ENCODE measurements around the gene NUP85.

NUP85 gene

DNA sequence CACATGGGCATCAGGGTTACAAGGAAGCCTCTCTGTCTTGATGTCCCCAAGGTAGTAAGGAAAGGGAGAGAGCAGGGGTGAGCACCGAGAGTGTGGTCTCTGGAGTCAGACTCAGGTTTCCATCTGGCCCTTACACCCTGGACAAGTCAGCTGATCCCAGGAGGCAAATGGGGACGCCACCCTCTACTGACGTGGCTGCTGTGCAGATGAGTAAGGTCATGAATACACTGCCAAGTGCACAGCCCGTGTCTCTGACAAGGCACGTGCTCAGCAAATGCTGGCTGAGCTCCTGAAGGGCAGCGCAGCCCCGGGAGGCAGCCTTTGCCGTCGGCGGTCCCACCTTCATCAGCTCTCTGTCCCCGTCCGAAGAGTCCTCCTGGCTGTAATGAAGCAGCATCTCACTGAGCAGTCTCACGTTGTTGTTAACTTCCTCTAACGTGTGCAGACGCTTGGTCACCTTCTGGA is 36.5 kb downstream of the NUP85 start:
- no peak for ATAC-seq
- TF ChIP-seq ARNTL (CRISPR knock-in tag; IDR thresholded peaks at IDR 0.05; ENCODE audit: borderline replicate concordance, low read depth), result no peak
- no peak for TF ChIP-seq ZNF70 (CRISPR knock-in tag; IDR thresholded peaks at IDR 0.05)
- TF ChIP-seq CSDC2 (CRISPR knock-in tag; IDR thresholded peaks at IDR 0.05), result no peak

DNA sequence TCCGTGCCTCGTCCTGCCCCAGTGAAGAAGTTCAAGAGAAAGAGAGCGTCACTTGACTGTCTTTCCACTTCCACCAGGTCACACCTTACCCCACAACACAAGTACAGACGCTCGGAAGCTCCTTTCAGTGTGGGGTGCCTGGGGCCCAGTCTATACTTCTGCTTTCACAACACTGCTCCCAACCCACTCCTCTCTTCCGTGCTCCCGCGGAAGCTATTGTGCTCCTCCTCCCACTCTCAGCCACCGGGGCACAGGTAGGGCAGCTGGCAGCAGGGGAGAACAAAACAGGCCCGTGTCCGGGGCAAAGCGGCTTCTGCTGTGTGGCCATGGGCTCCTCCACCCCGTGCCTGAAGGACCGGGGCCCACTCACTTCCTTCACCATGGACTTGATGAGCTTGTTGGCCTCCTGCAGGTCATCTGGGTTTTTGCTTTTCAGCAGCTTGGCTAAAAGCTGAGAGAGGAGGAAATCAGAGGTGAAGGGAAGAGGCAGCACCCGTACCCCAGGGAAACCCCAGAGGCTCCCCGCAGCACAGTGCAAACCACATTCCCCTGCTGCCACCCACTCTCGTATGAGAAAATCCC is 37.1 kb downstream of the NUP85 start:
- ATAC-seq, result no peak
- TF ChIP-seq ZFP3 (CRISPR knock-in tag; IDR thresholded peaks at IDR 0.05) (no peak), ZNF565 (CRISPR knock-in tag; conservative IDR thresholded peaks at IDR 0.05; ENCODE audit: low read depth) (no peak), ESRRG (CRISPR knock-in tag; IDR thresholded peaks at IDR 0.05) (no peak), ZNF8 (CRISPR knock-in tag; IDR thresholded peaks at IDR 0.05) (no peak), RARB (CRISPR knock-in tag; IDR thresholded peaks at IDR 0.05) (no peak), ARNTL (CRISPR knock-in tag; IDR thresholded peaks at IDR 0.05; ENCODE audit: borderline replicate concordance, low read depth) (no peak), ISL1 (CRISPR knock-in tag; IDR thresholded peaks at IDR 0.05) (no peak), PPARA (CRISPR knock-in tag; IDR thresholded peaks at IDR 0.05; ENCODE audit: borderline replicate concordance) (no peak), TCF4 (CRISPR knock-in tag; IDR thresholded peaks at IDR 0.05; ENCODE audit: borderline replicate concordance) (no peak), ZFP30 (CRISPR knock-in tag; IDR thresholded peaks at IDR 0.05) (no peak), BACH2 (CRISPR knock-in tag; IDR thresholded peaks at IDR 0.05; ENCODE audit: borderline replicate concordance) (no peak), SNAI2 (CRISPR knock-in tag; IDR thresholded peaks at IDR 0.05) (no peak), ZNF70 (CRISPR knock-in tag; IDR thresholded peaks at IDR 0.05) (no peak)
- TF ChIP-seq, protein P1, sequence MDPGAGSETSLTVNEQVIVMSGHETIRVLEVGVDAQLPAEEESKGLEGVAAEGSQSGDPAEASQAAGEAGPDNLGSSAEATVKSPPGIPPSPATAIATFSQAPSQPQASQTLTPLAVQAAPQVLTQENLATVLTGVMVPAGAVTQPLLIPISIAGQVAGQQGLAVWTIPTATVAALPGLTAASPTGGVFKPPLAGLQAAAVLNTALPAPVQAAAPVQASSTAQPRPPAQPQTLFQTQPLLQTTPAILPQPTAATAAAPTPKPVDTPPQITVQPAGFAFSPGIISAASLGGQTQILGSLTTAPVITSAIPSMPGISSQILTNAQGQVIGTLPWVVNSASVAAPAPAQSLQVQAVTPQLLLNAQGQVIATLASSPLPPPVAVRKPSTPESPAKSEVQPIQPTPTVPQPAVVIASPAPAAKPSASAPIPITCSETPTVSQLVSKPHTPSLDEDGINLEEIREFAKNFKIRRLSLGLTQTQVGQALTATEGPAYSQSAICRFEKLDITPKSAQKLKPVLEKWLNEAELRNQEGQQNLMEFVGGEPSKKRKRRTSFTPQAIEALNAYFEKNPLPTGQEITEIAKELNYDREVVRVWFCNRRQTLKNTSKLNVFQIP (CRISPR knock-in tag; IDR thresholded peaks at IDR 0.05; ENCODE audit: borderline replicate concordance, low read depth), result no peak
- TF ChIP-seq, protein P2, sequence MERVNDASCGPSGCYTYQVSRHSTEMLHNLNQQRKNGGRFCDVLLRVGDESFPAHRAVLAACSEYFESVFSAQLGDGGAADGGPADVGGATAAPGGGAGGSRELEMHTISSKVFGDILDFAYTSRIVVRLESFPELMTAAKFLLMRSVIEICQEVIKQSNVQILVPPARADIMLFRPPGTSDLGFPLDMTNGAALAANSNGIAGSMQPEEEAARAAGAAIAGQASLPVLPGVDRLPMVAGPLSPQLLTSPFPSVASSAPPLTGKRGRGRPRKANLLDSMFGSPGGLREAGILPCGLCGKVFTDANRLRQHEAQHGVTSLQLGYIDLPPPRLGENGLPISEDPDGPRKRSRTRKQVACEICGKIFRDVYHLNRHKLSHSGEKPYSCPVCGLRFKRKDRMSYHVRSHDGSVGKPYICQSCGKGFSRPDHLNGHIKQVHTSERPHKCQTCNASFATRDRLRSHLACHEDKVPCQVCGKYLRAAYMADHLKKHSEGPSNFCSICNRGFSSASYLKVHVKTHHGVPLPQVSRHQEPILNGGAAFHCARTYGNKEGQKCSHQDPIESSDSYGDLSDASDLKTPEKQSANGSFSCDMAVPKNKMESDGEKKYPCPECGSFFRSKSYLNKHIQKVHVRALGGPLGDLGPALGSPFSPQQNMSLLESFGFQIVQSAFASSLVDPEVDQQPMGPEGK (CRISPR knock-in tag; IDR thresholded peaks at IDR 0.05; ENCODE audit: borderline replicate concordance), result no peak
- TF ChIP-seq, protein P3, sequence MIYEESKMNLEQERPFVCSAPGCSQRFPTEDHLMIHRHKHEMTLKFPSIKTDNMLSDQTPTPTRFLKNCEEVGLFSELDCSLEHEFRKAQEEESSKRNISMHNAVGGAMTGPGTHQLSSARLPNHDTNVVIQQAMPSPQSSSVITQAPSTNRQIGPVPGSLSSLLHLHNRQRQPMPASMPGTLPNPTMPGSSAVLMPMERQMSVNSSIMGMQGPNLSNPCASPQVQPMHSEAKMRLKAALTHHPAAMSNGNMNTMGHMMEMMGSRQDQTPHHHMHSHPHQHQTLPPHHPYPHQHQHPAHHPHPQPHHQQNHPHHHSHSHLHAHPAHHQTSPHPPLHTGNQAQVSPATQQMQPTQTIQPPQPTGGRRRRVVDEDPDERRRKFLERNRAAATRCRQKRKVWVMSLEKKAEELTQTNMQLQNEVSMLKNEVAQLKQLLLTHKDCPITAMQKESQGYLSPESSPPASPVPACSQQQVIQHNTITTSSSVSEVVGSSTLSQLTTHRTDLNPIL (CRISPR knock-in tag; IDR thresholded peaks at IDR 0.05; ENCODE audit: low read depth), result no peak
- TF ChIP-seq, protein P4, sequence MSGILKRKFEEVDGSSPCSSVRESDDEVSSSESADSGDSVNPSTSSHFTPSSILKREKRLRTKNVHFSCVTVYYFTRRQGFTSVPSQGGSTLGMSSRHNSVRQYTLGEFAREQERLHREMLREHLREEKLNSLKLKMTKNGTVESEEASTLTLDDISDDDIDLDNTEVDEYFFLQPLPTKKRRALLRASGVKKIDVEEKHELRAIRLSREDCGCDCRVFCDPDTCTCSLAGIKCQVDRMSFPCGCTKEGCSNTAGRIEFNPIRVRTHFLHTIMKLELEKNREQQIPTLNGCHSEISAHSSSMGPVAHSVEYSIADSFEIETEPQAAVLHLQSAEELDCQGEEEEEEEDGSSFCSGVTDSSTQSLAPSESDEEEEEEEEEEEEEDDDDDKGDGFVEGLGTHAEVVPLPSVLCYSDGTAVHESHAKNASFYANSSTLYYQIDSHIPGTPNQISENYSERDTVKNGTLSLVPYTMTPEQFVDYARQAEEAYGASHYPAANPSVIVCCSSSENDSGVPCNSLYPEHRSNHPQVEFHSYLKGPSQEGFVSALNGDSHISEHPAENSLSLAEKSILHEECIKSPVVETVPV (CRISPR knock-in tag; IDR thresholded peaks at IDR 0.05), result no peak

DNA sequence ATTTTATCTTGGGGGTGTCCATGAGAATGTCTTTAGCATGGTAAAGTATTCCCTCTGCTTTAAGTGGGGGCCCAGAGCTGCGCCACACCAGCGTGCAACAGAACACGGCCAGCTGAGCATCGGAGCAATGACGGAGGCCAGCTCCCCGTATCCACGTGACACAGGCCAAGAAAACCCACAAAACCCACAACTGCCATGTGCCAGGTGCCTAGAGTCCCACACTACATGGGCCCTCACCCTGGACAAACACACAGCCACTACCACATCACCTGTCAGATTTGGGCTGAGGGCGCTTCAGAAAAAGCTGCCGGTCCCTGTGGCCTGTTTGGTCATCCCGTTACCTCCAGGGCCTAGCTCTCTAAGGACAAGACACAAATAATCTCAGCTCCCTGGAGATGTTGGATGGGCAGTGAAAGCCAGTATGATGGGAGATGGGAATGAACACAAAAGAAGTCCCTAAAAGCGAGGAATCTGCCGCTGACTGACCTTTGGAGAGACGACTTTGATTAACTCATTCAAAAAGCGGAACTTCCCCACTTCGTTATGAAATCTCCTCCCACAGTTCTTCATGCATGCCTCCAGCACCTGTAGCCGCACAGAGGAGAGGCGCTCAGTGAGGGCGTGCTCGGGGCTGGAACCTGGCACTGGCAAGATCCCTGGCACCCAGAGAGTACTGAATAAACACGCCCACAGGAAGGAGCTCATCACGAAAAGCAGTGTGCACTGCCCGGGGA is 38.8 kb downstream of the NUP85 start:
- ATAC-seq, result no peak
- no peak for TF ChIP-seq ZFP30 (CRISPR knock-in tag; IDR thresholded peaks at IDR 0.05)
- TF ChIP-seq GLIS3 (CRISPR knock-in tag; IDR thresholded peaks at IDR 0.05), result no peak
- TF ChIP-seq, protein P4 (CRISPR knock-in tag; IDR thresholded peaks at IDR 0.05), result no peak
- no peak for TF ChIP-seq ESRRG (CRISPR knock-in tag; IDR thresholded peaks at IDR 0.05)
- TF ChIP-seq TOX (CRISPR knock-in tag; IDR thresholded peaks at IDR 0.05; ENCODE audit: borderline replicate concordance), result no peak
- TF ChIP-seq ZC3H10 (CRISPR knock-in tag; IDR thresholded peaks at IDR 0.05), result no peak
- TF ChIP-seq OSR1 (CRISPR knock-in tag; IDR thresholded peaks at IDR 0.05), result no peak
- TF ChIP-seq PPARA (CRISPR knock-in tag; IDR thresholded peaks at IDR 0.05; ENCODE audit: borderline replicate concordance), result no peak
- no peak for TF ChIP-seq ZNF8 (CRISPR knock-in tag; IDR thresholded peaks at IDR 0.05)
- TF ChIP-seq, protein P5, sequence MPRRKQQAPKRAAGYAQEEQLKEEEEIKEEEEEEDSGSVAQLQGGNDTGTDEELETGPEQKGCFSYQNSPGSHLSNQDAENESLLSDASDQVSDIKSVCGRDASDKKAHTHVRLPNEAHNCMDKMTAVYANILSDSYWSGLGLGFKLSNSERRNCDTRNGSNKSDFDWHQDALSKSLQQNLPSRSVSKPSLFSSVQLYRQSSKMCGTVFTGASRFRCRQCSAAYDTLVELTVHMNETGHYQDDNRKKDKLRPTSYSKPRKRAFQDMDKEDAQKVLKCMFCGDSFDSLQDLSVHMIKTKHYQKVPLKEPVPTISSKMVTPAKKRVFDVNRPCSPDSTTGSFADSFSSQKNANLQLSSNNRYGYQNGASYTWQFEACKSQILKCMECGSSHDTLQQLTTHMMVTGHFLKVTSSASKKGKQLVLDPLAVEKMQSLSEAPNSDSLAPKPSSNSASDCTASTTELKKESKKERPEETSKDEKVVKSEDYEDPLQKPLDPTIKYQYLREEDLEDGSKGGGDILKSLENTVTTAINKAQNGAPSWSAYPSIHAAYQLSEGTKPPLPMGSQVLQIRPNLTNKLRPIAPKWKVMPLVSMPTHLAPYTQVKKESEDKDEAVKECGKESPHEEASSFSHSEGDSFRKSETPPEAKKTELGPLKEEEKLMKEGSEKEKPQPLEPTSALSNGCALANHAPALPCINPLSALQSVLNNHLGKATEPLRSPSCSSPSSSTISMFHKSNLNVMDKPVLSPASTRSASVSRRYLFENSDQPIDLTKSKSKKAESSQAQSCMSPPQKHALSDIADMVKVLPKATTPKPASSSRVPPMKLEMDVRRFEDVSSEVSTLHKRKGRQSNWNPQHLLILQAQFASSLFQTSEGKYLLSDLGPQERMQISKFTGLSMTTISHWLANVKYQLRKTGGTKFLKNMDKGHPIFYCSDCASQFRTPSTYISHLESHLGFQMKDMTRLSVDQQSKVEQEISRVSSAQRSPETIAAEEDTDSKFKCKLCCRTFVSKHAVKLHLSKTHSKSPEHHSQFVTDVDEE (CRISPR knock-in tag; IDR thresholded peaks at IDR 0.05), result no peak
- no peak for TF ChIP-seq RARB (CRISPR knock-in tag; IDR thresholded peaks at IDR 0.05)
- TF ChIP-seq ZNF565 (CRISPR knock-in tag; conservative IDR thresholded peaks at IDR 0.05; ENCODE audit: low read depth), result no peak
- no peak for TF ChIP-seq TCF4 (CRISPR knock-in tag; IDR thresholded peaks at IDR 0.05; ENCODE audit: borderline replicate concordance)
- TF ChIP-seq ISL1 (CRISPR knock-in tag; IDR thresholded peaks at IDR 0.05), result no peak
- TF ChIP-seq CSDC2 (CRISPR knock-in tag; IDR thresholded peaks at IDR 0.05), result no peak
- TF ChIP-seq, protein P3 (CRISPR knock-in tag; IDR thresholded peaks at IDR 0.05; ENCODE audit: low read depth), result no peak
- no peak for TF ChIP-seq ZNF70 (CRISPR knock-in tag; IDR thresholded peaks at IDR 0.05)
- no peak for TF ChIP-seq SNAI2 (CRISPR knock-in tag; IDR thresholded peaks at IDR 0.05)
